Peyer's patch (tissue), 4 donors: ENCODE data around the gene ATG5. TPM values are rescaled to one million over a fixed set of nuclear protein-coding genes. Genes with fewer than 3 reads are reported as not detected.

Source experiments
- DNase-seq, 3 donors: peaks; one replicate each; pipeline ENCODE4 v3.0.0-alpha.2; 2017 to 2019
- H3K27ac ChIP-seq, 4 donors: fragments of 200-600 bp; sonication (generic); one replicate each; pipeline ENCODE4 v1.5.1; 2016 to 2019
- H3K27me3 ChIP-seq, 2 donors: fragments of 200-600 bp; sonication (generic); one replicate each; pipeline ENCODE4 v1.5.1; 2019
- H3K36me3 ChIP-seq, 3 donors: fragments of 200-600 bp; sonication (generic); one replicate each; pipeline ENCODE4 v1.5.1; 2016 to 2019
- H3K4me1 ChIP-seq, 4 donors: fragments of 200-600 bp; sonication (generic); one replicate each; pipeline ENCODE4 v1.5.1; 2016 to 2019
- H3K4me3 ChIP-seq, 4 donors: fragments of 200-600 bp; sonication (generic); 1 replicate in 3 of 4; 2 replicates in 1 of 4; pipeline ENCODE4 v1.5.1; 2016 to 2019; ENCODE audit warnings: mild to moderate bottlenecking in 1 of 4
- H3K9me3 ChIP-seq, 4 donors: fragments of 200-600 bp; sonication (generic); one replicate each; pipeline ENCODE4 v1.5.1; 2016 to 2019; ENCODE audit warnings: mild to moderate bottlenecking in 1 of 4
- POLR2A ChIP-seq, 2 donors: fragments of 450-650 bp; IDR thresholded peaks; one replicate each; pipeline ENCODE4 v1.5.1; 2017; ENCODE audit warnings: antibody characterized with exemption in 2 of 2, mild to moderate bottlenecking in 2 of 2, moderate library complexity in 2 of 2
- total RNA-seq, 4 donors: library from RNA; depleted of rRNA; stranded (reverse); fragments of >200 nt; gene quantifications; one replicate each; pipeline ENCODE4 v1.1.0, GENCODE V29; 2016
- TF ChIP-seq, protein P1 (sequence below), 6 experiments: fragments of 450-650 bp in 4 of 6; fragments of 200-600 bp in 2 of 6; sonication (generic) in 1 of 6; IDR thresholded peaks; one replicate each; pipeline ENCODE4 v1.5.1; 2017 to 2019; ENCODE audit warnings: antibody characterized with exemption in 6 of 6, mild to moderate bottlenecking in 3 of 6, moderate library complexity in 1 of 6

Gene ATG5
- total RNA-seq, result 10 to 100 TPM; 42.7 to 73.4 (median 60.2) TPM

DNA sequence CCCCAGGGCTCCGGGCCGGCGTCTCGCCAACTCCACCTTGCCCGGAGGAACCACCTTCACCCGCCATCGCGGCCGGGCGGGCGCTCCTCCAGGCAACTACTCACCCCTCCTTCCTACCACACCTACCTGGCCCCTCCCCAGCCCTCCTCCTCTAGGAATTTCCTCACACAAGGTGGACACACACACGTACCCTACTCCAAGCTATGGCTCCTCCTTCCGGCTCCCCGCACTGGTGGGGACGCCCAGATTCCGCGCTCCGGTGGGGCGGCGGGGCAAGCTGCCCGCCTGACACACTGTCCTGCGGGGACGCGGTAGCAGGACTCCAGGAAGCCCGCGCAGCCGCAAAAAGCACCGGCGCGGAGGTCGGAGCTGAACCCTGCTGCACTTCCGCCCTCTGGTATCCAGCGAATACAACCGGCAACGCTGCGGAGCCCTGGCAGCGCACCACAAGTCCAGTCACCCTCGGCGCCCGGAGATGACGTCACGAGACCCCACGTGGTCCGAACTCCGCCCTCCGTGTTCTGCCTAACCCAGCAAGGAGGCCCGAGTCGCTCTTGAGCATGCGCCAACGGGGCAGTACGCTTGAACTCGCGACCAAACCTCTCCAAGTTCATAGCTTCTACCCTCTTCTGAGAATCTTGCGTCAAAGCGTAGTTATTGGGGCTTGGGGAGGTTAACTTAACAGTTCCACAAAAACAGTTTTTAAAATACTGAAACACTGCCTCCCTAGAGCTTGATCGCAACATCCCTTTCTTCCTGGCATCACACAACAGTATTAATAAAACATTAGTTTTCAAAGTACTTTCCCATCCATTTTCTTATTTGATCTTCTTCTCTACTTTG, at the start of gene ATG5:
Gene ATG5, minus strand, starts transcription at position 425 of the 843 bp plus-strand sequence. CDS start 9,552 bp downstream, outside the sequence.
- Histone ChIP-seq H3K4me1 (peaks cover 0 to 20% (median 1%) of the 10 kb centered on the region in 4 donors), H3K36me3 (no peaks in the 10 kb centered on the region), H3K9me3 (no peaks in the 10 kb centered on the region), H3K4me3 (peak within 1 kb of the TSS; percentile 71 to 82 (median 74)), H3K27ac (peak within 1 kb of the TSS; percentile 86 to 94 (median 92)), H3K27me3 (no peaks in the 10 kb centered on the region)
- peak; percentile 99 to 100 (median 100) for DNase-seq
- TF ChIP-seq POLR2A (IDR thresholded peaks at IDR 0.05), result peak; percentile 85 to 91
- TF ChIP-seq, protein P1, sequence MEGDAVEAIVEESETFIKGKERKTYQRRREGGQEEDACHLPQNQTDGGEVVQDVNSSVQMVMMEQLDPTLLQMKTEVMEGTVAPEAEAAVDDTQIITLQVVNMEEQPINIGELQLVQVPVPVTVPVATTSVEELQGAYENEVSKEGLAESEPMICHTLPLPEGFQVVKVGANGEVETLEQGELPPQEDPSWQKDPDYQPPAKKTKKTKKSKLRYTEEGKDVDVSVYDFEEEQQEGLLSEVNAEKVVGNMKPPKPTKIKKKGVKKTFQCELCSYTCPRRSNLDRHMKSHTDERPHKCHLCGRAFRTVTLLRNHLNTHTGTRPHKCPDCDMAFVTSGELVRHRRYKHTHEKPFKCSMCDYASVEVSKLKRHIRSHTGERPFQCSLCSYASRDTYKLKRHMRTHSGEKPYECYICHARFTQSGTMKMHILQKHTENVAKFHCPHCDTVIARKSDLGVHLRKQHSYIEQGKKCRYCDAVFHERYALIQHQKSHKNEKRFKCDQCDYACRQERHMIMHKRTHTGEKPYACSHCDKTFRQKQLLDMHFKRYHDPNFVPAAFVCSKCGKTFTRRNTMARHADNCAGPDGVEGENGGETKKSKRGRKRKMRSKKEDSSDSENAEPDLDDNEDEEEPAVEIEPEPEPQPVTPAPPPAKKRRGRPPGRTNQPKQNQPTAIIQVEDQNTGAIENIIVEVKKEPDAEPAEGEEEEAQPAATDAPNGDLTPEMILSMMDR (IDR thresholded peaks at IDR 0.05), result no peak

DNA sequence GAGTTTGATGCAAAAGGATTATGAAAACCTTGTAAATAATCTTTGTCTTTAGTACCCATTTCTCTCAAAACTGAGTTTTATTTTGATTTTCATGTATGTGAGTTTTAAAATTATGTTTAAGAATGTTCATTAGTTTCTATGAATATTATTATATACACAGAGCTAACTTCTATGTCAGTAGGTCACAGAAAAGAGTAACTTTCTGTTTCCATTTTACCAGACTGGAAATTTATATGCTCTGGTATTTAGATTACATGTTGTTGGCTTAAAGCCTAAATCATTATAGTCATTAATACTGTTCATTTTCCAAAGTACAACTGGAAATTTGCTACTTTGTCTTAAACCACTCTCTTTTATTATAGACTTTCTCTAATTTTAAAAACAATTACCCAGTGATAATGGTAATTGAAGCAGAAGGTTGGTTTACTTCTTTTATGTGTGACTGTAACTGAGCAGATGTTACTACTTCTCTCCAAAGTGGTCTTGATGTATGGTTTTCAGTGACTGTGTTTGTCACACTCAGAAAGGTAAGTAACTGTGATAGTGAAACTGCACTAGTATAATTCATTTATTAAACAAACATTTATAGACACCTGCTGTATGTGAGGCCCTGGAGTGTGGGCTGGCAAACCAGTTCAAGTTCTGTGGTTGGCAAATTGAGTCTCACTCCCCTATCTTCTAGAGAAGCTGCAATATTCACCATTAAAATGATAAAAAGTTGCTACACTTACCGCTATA, 48.1 kb upstream of the ATG5 start:
- Histone ChIP-seq H3K9me3 (no peaks in the 10 kb centered on the region), H3K4me1 (peaks cover 0 to 4% (median 0%) of the 10 kb centered on the region in 4 donors), H3K4me3 (no peak overlapping the region), H3K27ac (no peak overlapping the region), H3K36me3 (no peaks in the 10 kb centered on the region), H3K27me3 (no peaks in the 10 kb centered on the region)
- no peak for TF ChIP-seq POLR2A (IDR thresholded peaks at IDR 0.05)
- TF ChIP-seq, protein P1 (IDR thresholded peaks at IDR 0.05), result no peak
- DNase-seq, result no peak

DNA sequence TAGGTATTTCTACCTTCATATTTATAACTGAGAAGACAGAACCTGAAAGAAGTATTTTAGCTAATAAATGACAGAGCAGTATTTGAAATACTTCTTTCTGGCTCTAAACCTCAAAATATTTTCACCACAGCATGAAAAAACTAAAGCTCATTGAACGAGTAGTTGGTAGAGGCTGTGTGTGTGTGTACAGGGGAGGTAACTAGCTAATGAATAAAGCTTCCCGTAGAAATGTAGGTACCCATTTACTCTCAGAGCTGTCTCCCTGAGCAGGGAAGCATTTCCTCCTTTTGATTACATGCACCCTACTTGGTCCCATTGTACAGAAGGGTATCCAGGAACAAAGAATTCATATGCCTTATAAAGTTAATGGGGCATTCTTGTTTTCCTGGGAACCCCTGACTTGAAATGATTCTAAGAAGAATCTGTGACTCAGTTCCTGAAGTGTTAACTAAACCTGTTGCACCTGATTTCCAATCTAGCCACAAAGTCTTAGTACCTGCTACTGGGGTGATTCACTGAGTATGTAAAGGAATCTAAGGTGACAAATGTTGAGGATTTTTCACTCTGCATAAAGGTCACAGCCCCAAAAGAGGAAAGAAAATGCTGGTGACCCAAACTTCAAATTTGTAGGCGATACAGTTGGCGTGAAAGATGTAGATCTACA, 47.4 kb upstream of the ATG5 start:
- no peak overlapping the region for H3K4me3 ChIP-seq
- H3K4me1 ChIP-seq, result peaks cover 0 to 4% (median 0%) of the 10 kb centered on the region in 4 donors
- H3K27me3 ChIP-seq, result no peaks in the 10 kb centered on the region
- no peaks in the 10 kb centered on the region for H3K9me3 ChIP-seq
- no peak overlapping the region for H3K27ac ChIP-seq
- no peak for TF ChIP-seq POLR2A (IDR thresholded peaks at IDR 0.05)
- TF ChIP-seq, protein P1 (IDR thresholded peaks at IDR 0.05), result no peak
- DNase-seq, result no peak
- no peaks in the 10 kb centered on the region for H3K36me3 ChIP-seq

DNA sequence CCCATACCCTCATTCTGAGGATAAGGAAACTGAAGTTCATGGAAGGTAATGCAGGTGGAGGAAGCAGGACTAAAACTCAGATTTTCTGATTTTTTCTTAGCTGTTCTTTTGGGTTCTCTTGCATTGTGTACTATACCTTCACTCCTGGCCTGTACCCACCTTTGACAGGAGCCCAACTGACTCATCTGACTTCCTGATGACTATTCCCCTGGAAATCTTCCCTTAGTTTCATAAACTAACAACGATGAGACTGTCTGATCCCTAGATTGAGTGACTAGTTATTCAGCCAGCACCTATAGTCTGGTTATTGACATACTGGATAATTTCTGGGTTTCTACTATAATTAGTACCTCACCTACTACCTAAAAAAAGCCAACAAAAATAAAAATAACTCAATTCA, 45.1 kb upstream of the ATG5 start:
- TF ChIP-seq POLR2A (IDR thresholded peaks at IDR 0.05), result no peak
- TF ChIP-seq, protein P1 (IDR thresholded peaks at IDR 0.05), result no peak
- no peak for DNase-seq

DNA sequence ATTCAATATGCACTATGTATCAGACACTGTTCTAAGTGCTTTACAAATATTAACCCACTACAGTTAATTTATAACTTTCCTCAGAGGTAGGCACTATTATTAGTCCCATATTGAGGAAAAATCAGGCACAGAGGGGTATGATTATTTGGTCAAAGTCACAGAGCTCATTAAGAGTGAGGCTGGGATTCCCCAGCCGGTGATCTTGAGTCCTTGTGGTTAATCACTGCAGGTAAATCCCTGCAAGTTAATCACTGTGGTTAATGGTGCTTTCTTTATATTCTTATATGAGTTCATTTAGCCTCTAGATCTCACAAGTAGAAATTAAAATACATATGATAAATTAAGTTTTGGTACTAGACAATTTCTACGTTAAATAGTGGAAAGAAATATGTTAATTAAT, 44.2 kb upstream of the ATG5 start:
- H3K9me3 ChIP-seq, result no peaks in the 10 kb centered on the region
- no peak overlapping the region for H3K27ac ChIP-seq
- H3K27me3 ChIP-seq, result no peaks in the 10 kb centered on the region
- DNase-seq, result no peak
- TF ChIP-seq POLR2A (IDR thresholded peaks at IDR 0.05), result no peak
- TF ChIP-seq, protein P1 (IDR thresholded peaks at IDR 0.05), result no peak
- peaks cover 0 to 4% (median 0%) of the 10 kb centered on the region in 4 donors for H3K4me1 ChIP-seq
- H3K4me3 ChIP-seq, result no peak overlapping the region
- no peaks in the 10 kb centered on the region for H3K36me3 ChIP-seq

More for the DNA sequence above, 45.1 kb upstream of the ATG5 start:
- Histone ChIP-seq H3K4me1 (peaks cover 0 to 4% (median 0%) of the 10 kb centered on the region in 4 donors), H3K36me3 (no peaks in the 10 kb centered on the region), H3K9me3 (no peaks in the 10 kb centered on the region), H3K27ac (no peak overlapping the region), H3K4me3 (no peak overlapping the region), H3K27me3 (no peaks in the 10 kb centered on the region)
